Right lobe of liver (tissue), 4 donors: ENCODE measurements around the gene UBTD2.

ENCODE experiments used
- CTCF ChIP-seq, 4 donors: fragments of 200-600 bp in 3 of 4; fragments of 450-650 bp in 1 of 4; IDR thresholded peaks; one replicate each; pipeline versions ENCODE4 v1.5.1 to v1.8.0; 2016 to 2022; ENCODE audit warnings: antibody characterized with exemption in 4 of 4, mild to moderate bottlenecking in 2 of 4
- POLR2A ChIP-seq: fragments of 450-650 bp; IDR thresholded peaks from one replicate; pipeline ENCODE4 v1.6.1; 2017; ENCODE audit warnings: antibody characterized with exemption, mild to moderate bottlenecking
- donor health status: DM: no; HTN: no; CAD: no.
- donor health status: DM: no; HTN: no; CAD: no.
- donor health status: DM: no; HTN: yes; CAD: no.

DNA sequence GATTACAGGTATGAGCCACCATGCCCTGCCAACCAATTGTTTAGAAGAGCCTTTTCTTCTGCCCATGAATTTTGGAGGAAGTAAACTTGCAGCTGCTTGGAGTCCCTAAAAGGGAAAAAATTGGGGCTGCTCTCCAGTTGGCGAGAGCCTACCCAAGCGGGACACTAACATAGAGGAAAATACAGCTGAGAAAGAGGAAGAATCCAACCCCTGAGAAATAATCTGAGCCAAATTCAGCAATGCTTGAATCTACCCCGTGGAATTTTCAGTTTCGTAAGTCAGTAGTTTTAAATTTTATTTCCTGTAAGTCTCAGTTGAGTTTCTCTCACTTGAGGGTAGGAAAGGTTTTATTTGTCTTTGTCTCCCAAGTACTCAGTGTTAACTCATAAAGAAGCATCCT lies 30.4 kb upstream of the UBTD2 start:
- TF ChIP-seq CTCF (IDR thresholded peaks at IDR 0.05): no peak
- TF ChIP-seq POLR2A: no peak
